Prostate gland (tissue), 2 donors: ENCODE data around the gene GRN. TPM values are rescaled to one million over a fixed set of nuclear protein-coding genes. Genes with fewer than 3 reads are reported as not detected.

ENCODE experiments used
- DNase-seq: peaks from one replicate; pipeline ENCODE4 v3.0.0-alpha.2; 2019; ENCODE audit warnings: low spot score
- H3K27ac ChIP-seq, 2 donors: fragments of 200-600 bp; sonication (generic); 2 replicates each; pipeline ENCODE4 v1.5.1; 2017 to 2019
- H3K27me3 ChIP-seq: fragments of 200-600 bp; sonication (generic); replicated peaks from 2 replicates; pipeline ENCODE4 v1.5.1; 2019; ENCODE audit not compliant: insufficient read depth
- H3K36me3 ChIP-seq, 2 donors: fragments of 200-600 bp; sonication (generic); 1 replicate in 1 of 2; 2 replicates in 1 of 2; pipeline versions ENCODE4 v1.5.1 to v1.8.1; 2017 to 2019
- H3K4me1 ChIP-seq: fragments of 200-600 bp; sonication (generic); replicated peaks from 2 replicates; pipeline ENCODE4 v1.5.1; 2019
- H3K4me3 ChIP-seq, 2 donors: fragments of 200-600 bp; sonication (generic); 2 replicates each; pipeline ENCODE4 v1.5.1; 2017 to 2019
- H3K9me3 ChIP-seq: fragments of 200-600 bp; sonication (generic); 2 replicates; pipeline ENCODE4 v1.5.1; 2017
- CTCF ChIP-seq, 4 experiments: fragments of 200-600 bp in 2 of 4; fragments of 450-650 bp in 2 of 4; sonication (generic) in 2 of 4; IDR thresholded peaks; 1 replicate in 3 of 4; 2 replicates in 1 of 4; pipeline ENCODE4 v1.5.1; 2016 to 2019; ENCODE audit warnings: antibody characterized with exemption in 4 of 4, mild to moderate bottlenecking in 2 of 4, moderate library complexity in 2 of 4
- POLR2A ChIP-seq: fragments of 450-650 bp; IDR thresholded peaks from one replicate; pipeline ENCODE4 v1.6.1; 2016; ENCODE audit warnings: antibody characterized with exemption, mild to moderate bottlenecking
- POLR2AphosphoS5 ChIP-seq: sonication (generic); formaldehyde crosslinking; IDR thresholded peaks from one replicate; pipeline ENCODE4 v1.6.1; 2017; ENCODE audit warnings: antibody characterized with exemption
- WGBS: methylation state at CpG from one replicate; pipeline ENCODE4 v1.1.5; 2018; 5-methylcytosine and 5-hydroxymethylcytosine counted together
- intact Hi-C: fragments of 100-400 bp; cut with DNase I; formaldehyde crosslinking; loops from one replicate; pipeline ENCODE4 v1.14.2; 2022
- total RNA-seq, 2 donors: library from RNA; depleted of rRNA; stranded (reverse); fragments of >200 nt; gene quantifications; one replicate each; pipeline ENCODE4 v1.1.0, GENCODE V29; 2016

The GRN gene
- total RNA-seq, 2 donors from 2014 or later: 319 to 404 TPM

- no peak for TF ChIP-seq CTCF (IDR thresholded peaks at IDR 0.05)
- no peaks in the 10 kb centered on the region for H3K9me3 ChIP-seq
- H3K27ac ChIP-seq: peak overlapping the region in 1 of 2 donors; percentile 23
- DNase-seq: no peak
- peaks cover 5 to 10% of the 10 kb centered on the region in 2 donors for H3K36me3 ChIP-seq
- H3K27me3 ChIP-seq: no peaks in the 10 kb centered on the region
- peak overlapping the region; percentile 32 for H3K4me3 ChIP-seq
- WGBS: 63% methylated on average over 17 of the region's 22 CpGs
- intact Hi-C loops: no loop called here
- no peaks in the 10 kb centered on the region for H3K4me1 ChIP-seq
Measured at GRCh38 chr17:44352828-44353671, 7.9 kb downstream of the GRN start.

DNA sequence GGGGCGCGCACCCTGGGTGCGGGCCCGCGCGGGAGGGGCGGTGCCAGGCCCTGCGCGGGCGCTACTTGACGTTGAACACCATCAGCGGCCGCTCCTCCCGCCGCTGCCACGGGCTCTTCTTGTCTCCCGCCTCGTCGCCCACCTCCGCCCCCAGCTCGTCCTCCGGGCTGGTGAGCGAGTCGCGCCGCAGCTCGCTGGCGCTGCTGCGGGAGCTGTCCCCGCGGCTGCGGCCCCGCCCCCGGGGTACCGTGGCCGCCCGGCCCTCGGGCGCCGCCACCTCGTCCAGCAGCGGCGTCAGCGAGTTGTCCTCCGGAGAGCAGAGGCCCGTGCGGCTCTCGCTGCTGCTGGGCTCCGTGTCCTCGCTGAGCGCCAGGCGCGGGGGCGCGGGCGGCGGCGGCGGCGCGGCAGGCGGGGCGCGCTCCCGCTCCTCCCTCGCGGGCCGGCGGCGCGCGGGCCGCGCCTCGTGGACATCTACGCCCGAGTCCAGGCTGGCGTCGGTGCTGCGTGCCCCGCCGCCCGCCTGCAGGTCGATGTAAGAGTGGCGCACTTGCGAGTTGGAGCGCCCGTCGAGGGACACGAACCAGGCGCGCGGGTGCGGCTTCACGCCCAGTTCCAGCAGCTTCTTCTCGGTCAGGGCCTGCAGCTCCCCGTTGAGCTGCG, 8.7 kb downstream of the GRN start:
- DNase-seq: no peak
- Histone ChIP-seq H3K4me1 (no peaks in the 10 kb centered on the region), H3K27ac (peak overlapping the region in 1 of 2 donors; percentile 23), H3K4me3 (peak overlapping the region; percentile 32), H3K9me3 (no peaks in the 10 kb centered on the region), H3K27me3 (no peaks in the 10 kb centered on the region), H3K36me3 (peaks cover 5 to 10% of the 10 kb centered on the region in 2 donors)
- WGBS: 57% methylated on average over 21 of the region's 98 CpGs
- intact Hi-C loops: no loop called here
- TF ChIP-seq POLR2AphosphoS5 (no peak), CTCF (IDR thresholded peaks at IDR 0.05) (no peak), POLR2A (no peak)

GRCh38 chr17:44354582-44355561, 9.8 kb downstream of the GRN start:
- H3K27me3 ChIP-seq: no peaks in the 10 kb centered on the region
- H3K4me1 ChIP-seq: no peaks in the 10 kb centered on the region
- no peak overlapping the region for H3K27ac ChIP-seq
- WGBS: 73% methylated on average over 53 of the region's 77 CpGs
- intact Hi-C loops: no loop called here
- H3K9me3 ChIP-seq: no peaks in the 10 kb centered on the region
- H3K4me3 ChIP-seq: no peak overlapping the region
- H3K36me3 ChIP-seq: peaks cover 5 to 7% of the 10 kb centered on the region in 2 donors
- no peak for DNase-seq
- no peak for TF ChIP-seq POLR2A

GRCh38 chr17:44355642-44356099, 10.6 kb downstream of the GRN start:
- Histone ChIP-seq H3K4me1 (no peaks in the 10 kb centered on the region), H3K27me3 (no peaks in the 10 kb centered on the region), H3K27ac (no peak overlapping the region), H3K9me3 (no peaks in the 10 kb centered on the region), H3K36me3 (peaks cover 5 to 6% of the 10 kb centered on the region in 2 donors), H3K4me3 (no peak overlapping the region)
- DNase-seq: no peak
- WGBS: 83% methylated on average over 17 of the region's 17 CpGs
- TF ChIP-seq CTCF (IDR thresholded peaks at IDR 0.05): no peak
- TF ChIP-seq POLR2AphosphoS5: no peak
- no peak for TF ChIP-seq POLR2A
- intact Hi-C loops: no loop called here

DNA sequence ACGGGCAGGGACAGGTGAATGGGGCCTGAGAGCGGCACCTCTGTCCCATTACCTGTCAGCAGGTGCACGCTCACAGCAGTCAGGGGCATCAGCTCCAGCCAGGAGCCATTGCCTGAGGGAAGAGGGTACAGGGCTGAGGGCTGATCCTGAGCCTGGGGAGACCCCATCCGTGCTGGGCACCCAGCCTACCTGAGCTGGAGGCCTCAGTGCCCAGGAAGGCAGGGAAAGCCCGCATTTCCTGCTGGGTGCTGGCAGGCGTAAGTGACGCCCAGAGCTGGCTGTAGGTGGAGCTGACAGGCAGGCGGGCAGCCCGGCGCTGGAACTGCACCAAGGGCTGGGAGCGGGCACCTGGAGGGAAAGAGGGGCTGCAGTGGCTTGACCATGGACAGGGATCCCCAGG, 11.1 kb downstream of the GRN start:
- 82% methylated on average over 8 of the region's 11 CpGs for WGBS
- Histone ChIP-seq H3K4me1 (no peaks in the 10 kb centered on the region), H3K27me3 (no peaks in the 10 kb centered on the region), H3K27ac (no peak overlapping the region), H3K9me3 (no peaks in the 10 kb centered on the region), H3K4me3 (no peak overlapping the region), H3K36me3 (peaks cover 5 to 6% of the 10 kb centered on the region in 2 donors)
- no peak for TF ChIP-seq CTCF (IDR thresholded peaks at IDR 0.05)
- TF ChIP-seq POLR2A: no peak
- no peak for TF ChIP-seq POLR2AphosphoS5
- intact Hi-C loops: no loop called here
- DNase-seq: no peak
